Activated gamma-delta T cell treated with anti-CD3 and anti-CD28 coated beads, Interleukin-2, amount 50 U/mL, for 16 hours (primary cell): ENCODE measurements around the gene STUB1.

Experiments used
- DNase-seq: peaks from one replicate; pipeline ENCODE4 v3.0.0-alpha.2; 2020; ENCODE audit warnings: low read depth

STUB1 gene

DNA sequence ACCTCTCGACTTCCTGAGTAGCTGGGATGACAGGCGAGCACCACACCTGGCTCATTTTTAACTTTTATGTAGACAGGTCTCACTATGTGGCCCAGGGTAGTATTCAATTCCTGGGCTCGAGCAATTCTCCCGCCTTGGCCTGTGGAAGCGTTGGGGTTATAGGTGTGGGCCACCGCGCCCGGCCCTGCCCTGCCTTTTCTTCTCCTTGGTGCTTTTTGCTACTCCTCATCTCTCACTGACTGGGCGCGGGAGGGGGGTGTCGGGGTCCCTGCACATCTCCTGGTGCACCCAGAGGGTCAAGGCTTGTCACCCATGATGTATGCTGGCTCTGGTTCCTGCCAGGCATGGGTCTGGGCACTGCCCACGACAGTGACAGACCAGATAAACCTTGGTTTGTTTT is 35.7 kb upstream of the STUB1 start:
- DNase-seq, result no peak

DNA sequence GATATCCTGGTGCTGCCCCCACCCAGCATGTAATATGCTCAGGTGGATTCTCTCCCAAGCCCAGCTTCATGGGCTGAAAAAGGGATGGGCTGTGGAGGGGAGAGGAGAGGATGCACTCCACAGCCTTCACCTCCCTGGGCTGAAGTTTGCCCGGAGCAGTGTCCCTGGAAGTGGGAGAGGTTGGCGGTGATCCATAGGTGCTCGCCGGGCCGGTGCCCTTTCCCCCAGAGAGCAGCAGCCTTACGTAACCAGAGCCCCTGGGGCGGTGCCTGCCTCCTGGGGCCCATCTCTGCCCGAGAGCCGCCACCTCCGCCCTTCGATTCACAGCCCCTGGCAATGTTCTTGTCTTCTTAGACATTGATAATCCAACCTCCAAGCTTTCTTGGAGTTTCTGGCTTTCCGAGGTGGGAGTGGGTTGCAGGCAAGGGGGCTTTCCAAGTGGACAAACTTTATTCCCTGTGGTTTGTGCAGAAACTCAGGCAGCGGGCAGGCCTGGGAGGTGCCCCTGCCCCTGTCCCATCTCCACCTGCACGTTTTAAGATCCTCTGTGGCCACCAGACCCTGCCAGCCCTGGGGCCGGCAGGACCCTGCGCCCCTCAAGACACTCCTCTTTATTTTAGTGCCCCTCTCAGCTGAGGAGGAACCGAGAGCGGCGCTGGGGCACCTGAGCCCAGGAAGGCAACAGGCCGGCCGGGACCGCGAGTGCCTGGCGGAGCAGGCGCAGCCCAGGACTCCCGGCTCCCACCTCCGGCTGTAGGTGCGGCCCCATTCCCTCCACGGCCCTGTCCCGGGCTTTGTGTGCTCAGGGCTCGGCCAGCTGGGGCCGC is 34.1 kb upstream of the STUB1 start:
- no peak for DNase-seq

DNA sequence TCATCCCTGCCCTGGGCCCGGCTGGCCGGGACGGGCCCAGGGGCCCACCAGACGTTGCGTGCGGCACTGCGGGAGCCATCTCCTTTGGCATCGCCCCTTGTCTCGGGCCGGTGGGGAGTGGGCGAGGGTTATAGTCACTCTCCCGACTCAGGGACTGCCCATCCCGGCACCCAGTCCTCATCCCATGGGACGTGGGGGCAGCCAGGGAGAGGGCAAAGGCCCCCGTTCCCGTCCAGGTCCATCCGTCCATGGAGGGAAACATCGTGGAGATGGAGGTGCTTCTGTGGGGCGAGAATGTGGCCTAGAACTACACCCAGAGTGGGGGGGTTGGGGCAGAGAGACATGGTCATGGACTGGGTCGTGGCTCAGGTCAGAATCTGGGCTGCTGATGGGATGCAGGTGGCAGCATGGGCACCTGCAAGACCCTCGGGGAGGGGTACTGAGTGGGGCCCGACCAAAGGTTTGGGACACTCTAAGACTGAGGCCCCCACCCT is 33.5 kb upstream of the STUB1 start:
- no peak for DNase-seq

DNA sequence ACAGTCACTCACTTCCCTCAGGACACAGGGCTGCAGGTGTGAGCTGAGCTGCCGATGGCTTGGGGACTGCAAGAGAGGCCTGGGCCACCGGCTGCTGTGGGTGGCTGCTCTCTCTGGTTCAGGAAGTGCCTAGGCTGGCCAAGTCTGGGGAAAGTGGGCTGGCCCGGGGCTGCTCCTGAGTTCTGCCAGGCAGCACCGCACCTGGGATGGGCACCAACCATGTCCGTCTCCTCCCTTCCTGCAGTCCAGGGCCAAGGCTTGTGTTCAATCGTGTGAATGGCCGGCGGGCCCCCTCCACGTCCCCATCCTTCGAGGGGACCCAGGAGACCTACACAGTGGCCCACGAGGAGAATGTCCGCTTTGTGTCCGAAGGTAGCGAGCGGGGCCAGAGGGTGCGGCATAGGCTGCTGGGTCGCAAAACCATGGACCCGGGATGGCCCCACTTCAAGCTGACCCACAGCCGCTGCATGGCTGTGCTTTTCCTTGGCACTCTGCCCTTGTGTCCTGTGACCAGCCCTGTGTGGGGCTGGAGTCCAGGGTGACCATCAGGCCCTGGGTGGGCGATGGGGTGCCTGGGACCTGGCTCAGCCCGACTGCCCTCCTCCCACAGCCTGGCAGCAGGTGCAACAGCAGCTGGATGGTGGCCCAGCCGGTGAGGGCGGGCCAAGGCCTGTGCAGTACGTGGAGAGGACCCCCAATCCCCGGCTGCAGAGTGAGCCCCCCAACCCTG is 32.9 kb upstream of the STUB1 start:
- DNase-seq, result no peak

DNA sequence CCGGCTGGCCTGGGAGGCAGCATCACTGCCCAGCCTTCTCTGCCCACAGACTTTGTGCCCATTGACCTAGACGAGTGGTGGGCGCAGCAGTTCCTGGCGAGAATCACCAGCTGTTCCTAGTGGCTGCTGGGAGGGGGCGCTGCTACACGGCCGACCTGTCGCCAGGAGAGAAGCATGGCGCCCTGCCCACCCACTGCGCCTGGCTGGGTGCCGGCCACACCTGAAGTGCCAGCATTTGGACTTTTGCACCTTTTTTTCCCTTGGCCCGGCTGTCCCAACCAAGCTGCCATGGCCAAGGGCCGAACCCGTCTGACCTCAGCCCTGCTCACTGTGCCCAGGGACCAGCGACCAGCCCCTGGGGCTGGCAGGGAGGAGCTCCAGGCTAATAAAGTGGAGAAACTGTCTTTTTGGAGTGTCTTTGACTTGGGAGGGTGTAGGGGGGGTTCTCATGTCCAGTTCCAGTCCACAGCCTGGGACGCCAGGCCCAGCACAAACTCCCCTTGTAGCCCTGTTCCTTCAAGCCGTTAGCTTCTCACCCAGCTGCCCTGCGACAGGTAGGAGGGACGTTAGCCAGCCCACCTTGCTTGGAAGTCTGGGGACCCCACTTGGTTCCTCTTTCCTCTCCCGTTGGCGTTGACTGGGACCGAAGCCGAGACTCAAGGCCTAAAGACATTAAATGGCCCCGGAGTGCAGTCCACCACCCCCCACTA is 32.0 kb upstream of the STUB1 start:
- no peak for DNase-seq

DNA sequence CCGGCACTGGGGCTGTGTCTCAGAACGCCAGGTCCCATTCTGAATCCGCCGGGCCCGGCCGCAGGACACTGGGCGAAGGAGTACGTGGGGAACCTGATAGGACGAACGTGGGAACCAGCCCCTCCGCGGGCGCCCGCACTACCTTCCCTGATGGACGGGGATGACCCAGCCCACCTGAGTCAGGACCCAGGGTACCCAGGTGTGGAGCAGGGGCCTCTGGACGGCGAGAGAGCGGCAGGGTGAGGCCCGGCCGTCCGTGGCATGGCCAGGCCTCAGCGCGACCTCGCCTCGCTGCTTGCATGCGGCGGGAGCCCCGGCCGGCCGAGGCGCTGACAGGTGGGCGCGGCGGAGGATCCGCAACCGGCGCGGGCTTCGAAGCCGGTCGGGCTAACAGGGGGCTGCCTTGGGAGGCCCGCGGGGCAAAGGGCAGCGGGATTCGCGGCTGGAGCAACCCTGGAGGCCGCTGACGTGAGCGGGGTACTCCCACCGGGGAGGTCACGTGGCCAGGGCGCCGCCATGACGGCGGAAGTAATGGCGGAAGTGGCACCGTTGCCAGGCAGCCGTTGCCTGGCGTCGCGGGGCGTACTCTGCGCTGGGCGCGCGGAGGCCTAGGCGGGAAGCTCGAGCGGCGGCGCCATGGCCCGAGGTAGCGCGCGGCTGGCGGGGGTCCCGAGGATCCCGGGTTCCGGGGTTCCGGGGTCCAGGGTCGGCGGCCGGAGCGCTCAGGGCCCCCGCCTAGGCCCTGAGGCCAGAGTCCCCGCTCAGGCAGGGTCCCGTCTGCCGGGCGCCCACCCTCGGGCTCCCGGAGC is 31.2 kb upstream of the STUB1 start, which contains the start of gene WDR90:
Gene WDR90 (plus strand): TSS at position 585 of the 809 bp plus-strand sequence. CDS start 52 bp downstream, at position 637.
- DNase-seq, result peak; percentile 88

DNA sequence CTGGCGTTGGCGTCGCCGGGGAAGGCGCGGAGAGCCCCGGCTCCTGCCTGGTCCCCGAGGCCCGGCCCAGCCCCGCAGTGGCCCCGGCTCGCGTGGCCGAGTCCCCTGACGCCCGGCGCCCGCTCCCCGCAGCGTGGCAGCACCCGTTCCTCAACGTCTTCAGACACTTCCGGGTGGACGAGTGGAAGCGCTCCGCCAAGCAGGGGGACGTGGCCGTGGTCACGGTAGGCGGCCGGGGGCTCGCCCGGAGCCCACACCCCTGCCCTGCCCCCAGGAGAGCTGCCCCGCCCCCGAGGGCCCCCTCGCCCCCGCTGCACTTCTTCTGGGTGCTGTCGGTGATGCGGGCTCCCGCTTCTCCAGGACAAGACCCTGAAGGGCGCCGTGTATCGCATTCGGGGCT is 30.6 kb upstream of the STUB1 start:
- DNase-seq, result no peak

DNA sequence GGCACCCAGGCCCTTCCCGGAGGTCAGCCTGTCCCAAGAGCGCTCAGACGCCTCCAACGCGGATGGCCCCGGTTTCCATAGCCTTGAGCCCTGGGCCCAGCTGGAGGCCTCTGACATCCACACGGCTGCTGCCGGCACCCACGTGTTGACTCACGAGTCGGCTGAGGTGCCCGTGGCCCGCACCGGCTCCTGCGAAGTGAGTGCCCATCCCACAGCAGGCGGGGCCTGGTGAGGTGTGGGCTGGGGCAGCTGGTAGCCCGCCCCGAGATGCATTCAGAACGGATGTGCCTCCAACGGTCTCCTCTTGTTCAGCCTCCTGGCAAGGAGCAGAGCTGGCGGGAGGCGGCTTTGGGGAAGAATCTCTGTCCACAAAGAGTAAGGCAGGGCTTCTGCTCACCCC is 28.4 kb upstream of the STUB1 start:
- DNase-seq, result no peak

DNA sequence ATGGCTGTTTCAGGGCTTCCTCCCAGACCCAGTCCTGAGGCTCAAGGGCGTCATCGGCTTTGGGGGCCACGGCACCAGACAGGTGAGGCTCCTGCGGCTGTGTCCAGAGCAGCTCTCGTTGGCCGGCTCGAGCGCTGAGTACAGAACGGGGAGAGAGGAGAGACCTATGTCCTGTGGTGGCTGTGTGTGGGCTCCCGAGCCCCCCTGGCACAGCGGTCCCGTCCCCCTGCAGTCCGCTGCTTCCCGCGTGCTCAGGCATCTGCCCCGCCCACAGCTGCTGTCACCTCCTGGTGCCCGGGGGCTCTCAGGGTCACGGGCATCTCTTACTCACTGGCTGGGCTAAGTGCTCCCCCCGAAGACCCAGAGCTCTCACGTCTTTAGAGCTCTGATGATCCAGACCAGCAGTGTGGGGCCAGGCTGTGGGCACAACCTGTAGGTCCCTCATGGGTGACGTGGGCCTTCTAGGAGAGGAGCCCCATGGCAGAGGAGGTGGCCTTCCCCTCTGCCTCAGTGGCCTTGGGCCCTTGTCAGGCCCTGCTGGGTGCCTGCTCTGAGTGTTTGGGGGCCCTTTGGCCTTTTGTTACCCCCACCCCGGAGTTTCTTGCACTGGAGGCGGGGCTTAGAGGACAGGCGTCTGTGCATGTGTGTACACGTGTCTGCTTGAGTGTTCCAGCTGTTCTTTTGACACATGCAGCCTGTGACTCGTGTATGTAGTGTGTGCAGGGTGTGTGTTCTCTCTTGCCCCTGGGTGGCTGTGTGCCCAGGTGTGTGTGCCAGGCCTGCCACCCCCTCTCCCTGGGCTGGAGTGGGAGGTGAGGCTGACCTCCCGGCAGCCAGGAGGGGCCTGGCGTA is 27.5 kb upstream of the STUB1 start:
- no peak for DNase-seq

DNA sequence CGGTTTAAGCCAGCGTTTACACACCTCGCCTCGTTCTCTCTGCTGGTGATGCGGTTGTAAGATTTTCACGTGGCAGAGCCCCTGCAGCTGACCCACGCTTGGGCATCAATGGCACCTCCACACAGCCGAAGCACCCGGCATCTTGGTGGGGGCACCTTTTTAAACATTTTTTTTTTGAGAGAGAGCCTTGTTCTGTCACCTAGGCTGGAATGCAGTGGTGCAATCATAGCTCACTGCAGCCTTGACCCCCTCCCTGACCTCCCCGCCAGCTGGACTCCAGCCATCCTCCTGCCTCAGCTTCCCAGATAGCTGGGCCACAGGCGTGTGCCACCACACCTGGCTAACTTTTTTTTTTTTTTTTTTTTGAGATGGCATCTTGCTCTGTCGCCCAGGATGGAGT is 26.2 kb upstream of the STUB1 start:
- no peak for DNase-seq

DNA sequence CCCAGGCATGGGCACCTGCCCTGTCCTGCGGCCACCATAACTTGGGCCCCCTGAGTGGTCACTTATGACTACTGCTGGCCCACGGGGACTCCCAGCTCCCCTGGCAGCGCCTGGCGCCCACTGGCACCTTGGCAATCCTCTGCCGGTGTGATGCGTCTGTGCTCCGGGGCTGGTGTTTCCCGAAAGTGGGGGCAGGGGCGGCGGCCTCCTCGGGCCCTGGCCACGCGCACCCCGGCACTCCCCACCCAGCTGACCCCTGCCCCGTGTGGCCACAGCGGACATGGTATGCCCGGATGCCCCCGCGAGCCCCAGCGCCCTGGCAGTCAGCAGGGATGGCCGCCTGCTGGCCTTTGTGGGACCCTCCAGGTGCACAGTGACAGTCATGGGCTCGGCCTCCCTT is 22.7 kb upstream of the STUB1 start:
- DNase-seq, result no peak

DNA sequence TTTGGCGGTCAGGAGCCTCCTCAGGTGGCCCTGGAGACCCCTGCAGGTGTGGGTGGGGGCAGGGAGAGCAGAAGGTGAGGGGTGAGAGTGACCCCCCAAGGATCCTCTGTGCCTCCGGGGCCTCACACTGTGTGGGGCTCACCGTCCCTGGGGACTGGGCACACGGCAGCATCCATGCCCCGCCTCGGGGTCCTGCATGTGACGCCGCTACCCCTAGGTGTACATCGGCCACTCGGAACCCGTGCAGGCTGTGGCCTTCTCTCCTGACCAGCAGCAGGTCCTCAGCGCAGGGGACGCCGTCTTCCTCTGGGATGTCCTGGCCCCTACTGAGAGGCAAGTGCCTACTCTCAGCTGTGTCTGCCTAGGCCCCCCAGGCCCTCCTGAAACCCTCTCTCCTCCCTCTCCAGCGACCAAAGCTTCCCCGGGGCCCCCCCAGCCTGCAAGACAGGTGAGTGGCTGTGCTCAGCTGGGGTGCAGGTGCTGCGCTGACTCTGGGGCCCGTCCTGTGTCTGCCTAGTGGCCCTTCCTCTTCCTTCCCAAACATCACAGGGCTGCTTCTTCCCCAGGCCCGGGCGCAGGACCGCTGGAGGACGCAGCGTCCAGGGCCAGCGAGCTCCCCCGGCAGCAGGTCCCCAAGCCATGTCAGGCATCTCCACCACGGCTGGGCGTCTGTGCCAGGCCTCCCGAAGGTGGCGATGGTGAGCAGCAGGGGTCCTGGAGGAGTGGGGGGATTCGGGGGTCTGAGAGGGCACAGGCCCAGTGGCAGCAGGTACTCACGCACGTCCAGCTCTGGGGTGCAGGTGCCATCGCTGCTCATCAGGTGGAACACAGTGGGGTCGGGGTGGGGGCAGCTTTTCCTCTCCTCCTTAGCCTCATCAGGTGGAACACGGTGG is 21.3 kb upstream of the STUB1 start:
- DNase-seq, result no peak

DNA sequence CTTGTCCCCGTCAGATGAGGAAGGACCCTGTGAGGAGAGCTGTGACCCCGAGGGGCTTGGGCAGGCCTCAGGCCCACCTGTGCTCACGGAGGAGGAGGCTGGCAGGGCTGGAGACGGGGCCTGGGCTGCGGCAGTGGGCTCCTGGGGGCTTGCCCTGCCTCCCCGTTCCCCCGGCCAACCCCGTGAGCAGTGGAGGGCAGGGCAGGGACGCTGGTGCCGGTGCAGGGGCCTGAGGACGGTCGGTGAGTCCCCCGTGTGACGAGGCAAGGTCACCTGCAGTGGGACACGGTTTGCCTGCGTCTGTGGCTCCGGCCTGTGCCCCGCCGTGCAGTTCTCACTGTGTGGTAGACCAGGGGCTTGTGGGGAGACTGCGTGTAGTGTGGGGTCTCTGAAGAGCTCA is 20.6 kb upstream of the STUB1 start:
- no peak for DNase-seq

DNA sequence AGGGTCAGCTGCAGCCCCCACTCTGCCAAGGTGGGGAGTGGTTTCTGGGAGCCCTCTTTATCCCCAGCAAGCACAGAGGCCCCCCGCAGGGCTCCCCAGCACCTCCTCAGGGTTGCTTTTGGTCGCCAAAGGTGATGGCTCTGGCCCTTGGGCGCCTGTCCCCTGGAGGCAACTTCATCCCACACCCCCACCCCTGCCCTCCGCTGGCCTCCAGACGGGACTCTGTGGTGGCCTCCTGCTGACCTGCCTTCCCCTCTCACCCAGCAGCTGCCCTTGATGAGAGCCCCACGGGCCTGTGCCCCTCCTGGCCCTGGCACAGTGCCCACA is 20.1 kb upstream of the STUB1 start:
- no peak for DNase-seq

DNA sequence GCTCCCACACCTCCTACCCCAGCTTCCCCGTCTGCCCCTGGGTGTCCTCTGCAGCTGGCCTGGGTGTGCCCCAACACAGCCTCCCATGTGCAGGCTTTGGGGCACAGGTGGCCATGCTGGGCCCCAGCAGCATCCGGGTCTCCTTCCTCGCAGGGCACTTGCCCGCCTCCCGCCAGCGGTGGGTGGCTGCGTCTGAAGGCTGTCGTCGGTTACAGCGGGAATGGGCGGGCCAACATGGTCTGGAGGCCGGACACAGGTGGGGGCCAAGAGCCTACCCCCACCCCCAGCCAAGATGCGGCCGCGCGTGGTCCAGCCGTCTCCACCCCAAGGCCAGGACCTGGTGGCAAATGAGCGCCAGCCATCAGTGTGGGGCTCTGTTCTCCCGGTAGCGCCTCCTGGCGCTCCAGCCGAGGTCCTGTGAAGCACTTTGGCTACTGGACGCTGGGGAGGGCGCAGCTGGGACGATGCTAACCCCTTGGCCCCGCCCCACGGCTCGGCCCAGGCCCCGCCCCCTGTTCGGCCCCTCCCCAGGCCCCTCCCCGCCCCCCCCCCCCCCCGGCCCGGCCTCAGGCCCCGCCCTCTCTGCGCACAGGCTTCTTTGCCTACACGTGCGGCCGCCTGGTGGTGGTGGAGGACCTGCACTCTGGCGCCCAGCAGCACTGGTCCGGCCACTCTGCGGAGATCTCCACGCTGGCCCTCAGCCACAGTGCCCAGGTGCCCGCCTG is 19.6 kb upstream of the STUB1 start:
- DNase-seq, result no peak

DNA sequence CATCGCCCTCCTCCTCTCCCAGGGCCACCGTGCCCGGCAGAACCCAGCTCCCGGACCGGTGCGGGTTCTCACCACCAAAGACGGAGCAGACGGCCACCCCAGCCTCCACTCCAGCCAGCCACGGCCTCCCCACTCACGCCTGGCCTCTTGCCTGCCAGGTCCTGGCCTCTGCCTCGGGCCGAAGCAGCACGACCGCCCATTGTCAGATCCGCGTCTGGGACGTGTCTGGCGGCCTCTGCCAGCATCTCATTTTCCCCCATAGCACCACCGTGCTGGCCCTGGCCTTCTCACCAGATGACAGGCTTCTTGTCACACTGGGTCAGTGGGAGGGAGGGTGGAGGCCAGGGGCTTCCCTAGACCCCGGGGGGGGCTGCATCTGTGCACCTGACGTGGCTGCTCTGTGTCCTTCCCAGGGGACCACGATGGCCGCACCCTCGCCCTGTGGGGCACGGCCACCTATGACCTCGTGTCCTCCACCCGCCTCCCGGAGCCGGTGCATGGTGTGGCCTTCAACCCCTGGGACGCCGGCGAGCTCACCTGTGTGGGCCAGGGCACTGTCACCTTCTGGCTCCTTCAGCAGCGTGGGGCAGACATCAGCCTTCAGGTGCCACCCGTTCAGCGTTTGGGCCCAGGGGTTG is 18.9 kb upstream of the STUB1 start:
- DNase-seq, result no peak

DNA sequence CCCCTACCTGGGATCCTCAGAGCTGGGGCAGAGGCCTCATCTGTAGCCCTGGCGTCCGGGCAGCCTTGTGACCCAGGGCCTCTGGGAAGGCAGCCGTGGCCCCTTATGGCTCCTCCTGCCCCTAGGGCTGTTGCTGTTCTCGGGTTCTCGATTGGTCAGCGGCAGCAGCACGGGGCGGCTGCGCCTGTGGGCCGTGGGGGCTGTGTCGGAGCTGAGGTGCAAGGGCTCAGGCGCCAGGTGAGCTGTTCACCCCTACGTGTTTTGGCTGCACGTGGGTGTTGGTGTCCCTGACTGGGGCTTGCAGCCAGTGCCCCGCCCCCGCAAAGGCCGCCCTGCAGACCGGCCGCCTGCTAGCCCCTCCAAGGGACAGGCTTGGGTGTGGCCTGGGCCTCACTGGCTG is 18.1 kb upstream of the STUB1 start:
- DNase-seq, result no peak

DNA sequence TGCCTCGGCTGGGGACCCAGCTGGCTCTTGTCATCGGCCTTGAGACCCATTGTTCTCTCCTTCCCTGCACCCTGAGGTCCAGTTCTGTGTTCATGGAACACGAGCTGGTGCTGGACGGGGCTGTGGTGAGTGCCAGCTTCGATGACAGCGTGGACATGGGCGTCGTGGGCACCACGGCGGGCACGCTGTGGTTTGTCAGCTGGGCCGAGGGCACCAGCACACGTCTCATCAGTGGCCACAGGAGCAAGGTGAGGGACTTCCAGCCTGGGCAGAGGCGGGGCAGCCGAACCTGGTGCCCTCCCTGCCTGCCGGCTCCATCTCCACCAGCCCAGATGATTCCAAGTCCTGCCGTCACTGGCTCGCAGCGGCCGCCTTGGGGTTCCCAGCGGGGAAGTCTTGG is 17.6 kb upstream of the STUB1 start:
- no peak for DNase-seq

DNA sequence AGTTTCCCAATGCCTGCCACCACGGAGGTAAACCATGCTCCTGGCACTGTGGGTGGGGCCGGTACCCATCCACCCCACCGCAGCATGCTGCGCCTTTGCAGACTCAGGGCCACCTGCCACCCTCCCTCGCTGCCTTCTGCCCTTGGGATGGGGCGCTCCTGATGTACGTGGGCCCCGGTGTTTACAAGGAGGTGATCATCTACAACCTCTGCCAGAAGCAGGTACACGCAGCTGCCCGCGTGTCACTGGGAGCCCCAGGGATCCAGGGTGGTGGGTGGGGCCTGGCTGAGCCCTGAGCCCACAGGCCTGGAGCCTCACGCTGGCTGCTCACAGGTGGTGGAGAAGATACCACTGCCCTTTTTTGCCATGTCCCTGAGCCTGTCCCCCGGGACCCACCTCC is 13.6 kb upstream of the STUB1 start:
- DNase-seq, result no peak
